Thoracic aorta (tissue), 2 donors: ENCODE results near the gene POP4. TPM values are rescaled to one million over a fixed set of nuclear protein-coding genes. Genes with fewer than 3 reads are reported as not detected.

Source experiments
- ATAC-seq: fragments of 150-250 bp; one replicate; pipeline ENCODE4 v1.8.0; 2017; ENCODE audit warnings: low read depth; ENCODE audit not compliant: insufficient number of reproducible peaks, low FRiP score
- DNase-seq: peaks from one replicate; pipeline ENCODE4 v3.0.0-alpha.2; 2020; ENCODE audit warnings: low spot score
- H3K27ac ChIP-seq, 2 donors: fragments of 200-600 bp; sonication (generic); 1 replicate in 1 of 2; 2 replicates in 1 of 2; pipeline ENCODE4 v1.5.1; 2016; ENCODE audit warnings: mild to moderate bottlenecking in 2 of 2, moderate library complexity in 2 of 2
- H3K27me3 ChIP-seq: fragments of 200-600 bp; sonication (generic); replicated peaks from 2 replicates; pipeline ENCODE4 v1.6.0; 2016; ENCODE audit warnings: mild to moderate bottlenecking; ENCODE audit not compliant: insufficient read depth
- H3K36me3 ChIP-seq: fragments of 200-600 bp; sonication (generic); one replicate; pipeline ENCODE4 v1.5.1; 2016
- H3K4me1 ChIP-seq, 2 donors: fragments of 200-600 bp; sonication (generic); 1 replicate in 1 of 2; 2 replicates in 1 of 2; pipeline versions ENCODE4 v1.5.1 to v1.6.0; 2016; ENCODE audit warnings: low read depth in 2 of 2, mild to moderate bottlenecking in 1 of 2; ENCODE audit not compliant: control insufficient read depth in 1 of 2
- H3K4me3 ChIP-seq: fragments of 200-600 bp; sonication (generic); 2 replicates; pipeline ENCODE4 v1.5.1; 2016; ENCODE audit warnings: mild to moderate bottlenecking
- H3K9me3 ChIP-seq: fragments of 200-600 bp; sonication (generic); 2 replicates; pipeline ENCODE4 v1.5.1; 2016
- CTCF ChIP-seq: fragments of 200-600 bp; sonication (generic); IDR thresholded peaks from one replicate; pipeline ENCODE4 v1.5.1; 2019; ENCODE audit warnings: antibody characterized with exemption
- total RNA-seq, 2 donors: library from RNA; depleted of rRNA; stranded (reverse); fragments of >200 nt; gene quantifications; one replicate each; pipeline versions ENCODE4 v1.1.0 to v1.2.3, GENCODE V29; 2016

Gene POP4
- total RNA-seq, 2 donors from 2014 or later = 57.2 to 58.8 TPM

GRCh38 chr19:29587518-29587986, 18.5 kb upstream of the POP4 start:
- no peak for TF ChIP-seq CTCF
- Histone ChIP-seq H3K4me1 (no peaks in the 10 kb centered on the region), H3K27ac (no peak overlapping the region), H3K27me3 (no peaks in the 10 kb centered on the region), H3K9me3 (no peaks in the 10 kb centered on the region), H3K36me3 (no peaks in the 10 kb centered on the region), H3K4me3 (no peak overlapping the region)
- DNase-seq (no peak), ATAC-seq (no peak)

GRCh38 chr19:29588095-29588494, 18.0 kb upstream of the POP4 start:
- Histone ChIP-seq H3K27me3 (no peaks in the 10 kb centered on the region), H3K9me3 (no peaks in the 10 kb centered on the region), H3K4me1 (no peaks in the 10 kb centered on the region), H3K4me3 (no peak overlapping the region), H3K27ac (no peak overlapping the region), H3K36me3 (no peaks in the 10 kb centered on the region)
- no peak for TF ChIP-seq CTCF
- ATAC-seq (no peak), DNase-seq (no peak)

- Histone ChIP-seq H3K36me3 (no peaks in the 10 kb centered on the region), H3K4me3 (no peak overlapping the region), H3K4me1 (no peaks in the 10 kb centered on the region), H3K9me3 (no peaks in the 10 kb centered on the region), H3K27me3 (no peaks in the 10 kb centered on the region), H3K27ac (no peak overlapping the region)
- no peak for DNase-seq
- no peak for ATAC-seq
- TF ChIP-seq CTCF = no peak
Observed at GRCh38 chr19:29590278-29590677, 15.8 kb upstream of the POP4 start.

- Histone ChIP-seq H3K27me3 (no peaks in the 10 kb centered on the region), H3K27ac (no peak overlapping the region), H3K9me3 (no peaks in the 10 kb centered on the region), H3K4me3 (no peak overlapping the region), H3K4me1 (no peaks in the 10 kb centered on the region), H3K36me3 (no peaks in the 10 kb centered on the region)
- DNase-seq (no peak), ATAC-seq (no peak)
- no peak for TF ChIP-seq CTCF
Observed at GRCh38 chr19:29591670-29592069, 14.4 kb upstream of the POP4 start.

GRCh38 chr19:29593869-29594268, 12.2 kb upstream of the POP4 start:
- Histone ChIP-seq H3K9me3 (no peaks in the 10 kb centered on the region), H3K36me3 (no peaks in the 10 kb centered on the region), H3K27me3 (no peaks in the 10 kb centered on the region), H3K27ac (no peak overlapping the region), H3K4me1 (no peaks in the 10 kb centered on the region), H3K4me3 (no peak overlapping the region)
- DNase-seq (no peak), ATAC-seq (no peak)
- TF ChIP-seq CTCF = no peak
